ENCODE data around the gene HAUS7. TPM values are rescaled to one million over a fixed set of nuclear protein-coding genes. Genes with fewer than 3 reads are reported as not detected.
A peak's percentile ranks its signal among the peaks of the same experiment; 100 is the strongest.

Gene HAUS7
- total RNA-seq, 3 donors from 2014 or later: 19.0 to 26.2 (median 21.9) TPM

DNA sequence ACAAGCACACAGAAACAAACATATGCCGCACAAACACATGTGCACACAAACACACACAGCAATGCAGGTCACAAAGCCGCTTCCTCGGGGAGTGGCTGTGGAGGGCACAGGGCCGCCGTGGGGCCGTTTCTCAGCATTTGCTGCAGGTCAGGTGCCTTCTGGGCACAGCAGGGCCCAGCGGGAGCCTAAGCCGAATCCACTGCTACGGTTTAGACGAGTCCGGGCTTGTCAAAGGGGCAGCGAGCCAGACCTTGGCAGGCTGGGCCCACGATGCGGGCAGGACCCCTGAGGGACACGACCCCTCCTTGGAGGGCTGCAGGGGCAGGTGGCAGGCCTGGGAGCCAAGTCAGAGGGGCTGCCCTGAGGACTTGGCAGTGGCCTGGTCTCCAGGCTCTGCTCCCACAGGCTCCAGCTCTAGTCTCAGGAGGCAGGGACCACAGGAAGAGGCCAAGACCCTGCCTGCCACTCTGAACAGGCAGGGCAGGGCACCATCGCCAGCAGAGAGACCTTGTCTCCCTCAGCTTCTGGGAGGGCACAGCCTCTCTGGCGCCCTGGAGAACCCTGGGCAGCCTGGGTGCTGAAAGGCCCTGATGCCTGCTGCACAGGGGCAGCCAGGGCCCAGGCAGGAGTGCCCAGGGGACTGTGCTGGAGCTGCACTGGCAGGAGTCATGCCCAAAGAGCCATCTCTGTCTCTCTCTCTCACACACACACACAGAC lies 41.6 kb upstream of the HAUS7 start:
- intact Hi-C loops (cut with DNase I; ENCODE audit: low total_unique reads): loop anchor here (5.0 kb wide), 1 partner anchor 340 kb away; no protein-coding TSS in a partner anchor
- DNase-seq (ENCODE audit: low spot score in 2 of 2): no peak
- Histone ChIP-seq H3K4me3 (no peak overlapping the region), H3K27ac (no peak overlapping the region), H3K36me3 (no peaks in the 10 kb centered on the region), H3K27me3 (peaks cover 0 to 73% of the 10 kb centered on the region in 2 donors), H3K9me3 (no peaks in the 10 kb centered on the region), H3K4me1 (no peaks in the 10 kb centered on the region)
- no peak for TF ChIP-seq POLR2A (IDR thresholded peaks at IDR 0.05)
- no peak for TF ChIP-seq POLR2AphosphoS5 (IDR thresholded peaks at IDR 0.05)
- TF ChIP-seq, protein P1, sequence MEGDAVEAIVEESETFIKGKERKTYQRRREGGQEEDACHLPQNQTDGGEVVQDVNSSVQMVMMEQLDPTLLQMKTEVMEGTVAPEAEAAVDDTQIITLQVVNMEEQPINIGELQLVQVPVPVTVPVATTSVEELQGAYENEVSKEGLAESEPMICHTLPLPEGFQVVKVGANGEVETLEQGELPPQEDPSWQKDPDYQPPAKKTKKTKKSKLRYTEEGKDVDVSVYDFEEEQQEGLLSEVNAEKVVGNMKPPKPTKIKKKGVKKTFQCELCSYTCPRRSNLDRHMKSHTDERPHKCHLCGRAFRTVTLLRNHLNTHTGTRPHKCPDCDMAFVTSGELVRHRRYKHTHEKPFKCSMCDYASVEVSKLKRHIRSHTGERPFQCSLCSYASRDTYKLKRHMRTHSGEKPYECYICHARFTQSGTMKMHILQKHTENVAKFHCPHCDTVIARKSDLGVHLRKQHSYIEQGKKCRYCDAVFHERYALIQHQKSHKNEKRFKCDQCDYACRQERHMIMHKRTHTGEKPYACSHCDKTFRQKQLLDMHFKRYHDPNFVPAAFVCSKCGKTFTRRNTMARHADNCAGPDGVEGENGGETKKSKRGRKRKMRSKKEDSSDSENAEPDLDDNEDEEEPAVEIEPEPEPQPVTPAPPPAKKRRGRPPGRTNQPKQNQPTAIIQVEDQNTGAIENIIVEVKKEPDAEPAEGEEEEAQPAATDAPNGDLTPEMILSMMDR (IDR thresholded peaks at IDR 0.05): no peak

DNA sequence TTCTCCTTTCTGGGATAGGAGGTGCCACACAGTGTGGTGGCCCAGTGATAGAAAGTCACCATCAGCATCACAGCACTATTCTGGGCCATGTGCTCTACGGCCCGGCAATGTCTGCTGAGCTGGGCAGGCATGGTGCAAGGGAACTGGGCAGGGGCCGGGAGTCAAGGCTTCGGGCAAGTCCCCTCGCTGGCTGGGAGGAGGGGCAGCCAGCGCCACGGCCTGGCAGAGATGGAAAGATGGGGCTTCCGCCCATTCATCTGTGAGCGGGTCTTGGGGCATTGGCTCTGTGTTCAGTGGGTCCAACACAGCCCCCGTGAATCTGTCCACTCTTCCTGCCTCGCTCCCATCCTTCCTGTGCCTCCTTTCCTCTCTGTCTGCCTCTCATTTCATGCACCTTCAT lies 40.0 kb upstream of the HAUS7 start:
- DNase-seq (ENCODE audit: low spot score in 2 of 2): no peak
- no peak for TF ChIP-seq POLR2AphosphoS5 (IDR thresholded peaks at IDR 0.05)
- TF ChIP-seq POLR2A (IDR thresholded peaks at IDR 0.05): no peak
- TF ChIP-seq, protein P1 (IDR thresholded peaks at IDR 0.05): no peak
- H3K27ac ChIP-seq: no peak overlapping the region
- no peaks in the 10 kb centered on the region for H3K4me1 ChIP-seq
- no peaks in the 10 kb centered on the region for H3K9me3 ChIP-seq
- H3K27me3 ChIP-seq: peaks cover 0 to 73% of the 10 kb centered on the region in 2 donors
- no peaks in the 10 kb centered on the region for H3K36me3 ChIP-seq
- H3K4me3 ChIP-seq: no peak overlapping the region
- intact Hi-C loops (cut with DNase I; ENCODE audit: low total_unique reads): loop anchor here (5.0 kb wide), 1 partner anchor 338 kb away; no protein-coding TSS in a partner anchor

DNA sequence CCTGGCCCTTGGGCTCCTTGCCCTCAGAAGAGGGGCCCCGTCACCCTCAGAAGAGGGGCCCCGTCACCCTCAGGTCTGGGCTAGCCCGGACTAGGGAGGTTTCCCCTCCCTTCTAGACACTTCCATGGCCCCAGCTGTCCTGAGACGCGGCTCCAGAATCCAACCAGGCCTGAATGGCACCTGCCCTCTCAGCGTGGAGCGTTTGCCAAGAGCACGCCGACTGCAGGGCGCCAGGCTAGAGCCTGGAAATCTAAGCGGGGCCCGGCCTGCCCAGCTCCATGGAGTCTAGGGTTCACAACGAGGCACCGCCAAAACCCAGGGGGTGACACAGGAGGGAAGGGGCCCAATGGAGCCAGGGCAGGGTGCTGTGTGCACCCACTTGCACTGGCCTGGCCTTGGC lies 39.2 kb upstream of the HAUS7 start:
- TF ChIP-seq, protein P1 (IDR thresholded peaks at IDR 0.05): no peak
- TF ChIP-seq POLR2AphosphoS5 (IDR thresholded peaks at IDR 0.05) (no peak), POLR2A (IDR thresholded peaks at IDR 0.05) (no peak)

DNA sequence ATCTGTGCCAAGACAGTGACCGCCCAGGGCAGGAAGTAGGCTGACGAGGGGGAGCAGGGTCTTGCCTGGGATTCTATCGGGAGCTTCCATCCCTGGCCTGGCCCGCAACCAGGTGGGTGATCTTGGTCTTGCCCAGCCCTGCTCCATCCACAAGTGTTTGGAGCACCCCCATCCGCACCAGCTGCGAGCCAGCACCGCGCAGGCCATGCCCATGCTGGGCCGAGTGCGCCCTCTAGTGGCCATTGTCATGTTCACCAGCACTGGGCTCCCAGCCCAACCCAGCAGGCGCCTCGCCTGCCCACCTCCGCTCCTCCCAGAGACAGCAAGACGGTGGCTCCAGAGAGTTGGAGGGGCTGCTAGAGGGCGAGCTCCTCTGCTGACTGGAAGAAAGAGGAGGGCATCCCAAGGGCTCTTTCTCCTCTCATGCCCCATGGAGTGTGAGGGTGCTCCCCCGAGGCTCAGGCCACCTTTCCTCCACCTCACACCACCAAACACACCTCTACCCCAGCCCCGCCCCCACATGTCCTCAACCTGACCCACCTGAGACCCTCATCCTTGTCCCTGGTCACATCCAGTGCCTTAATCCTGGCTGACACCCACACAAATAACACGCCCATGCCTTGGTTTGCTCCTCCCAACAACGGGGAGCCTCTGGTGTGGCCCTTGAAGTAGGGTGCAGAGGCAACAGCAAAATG lies 37.3 kb upstream of the HAUS7 start:
- Histone ChIP-seq H3K9me3 (no peaks in the 10 kb centered on the region), H3K36me3 (no peaks in the 10 kb centered on the region), H3K27me3 (peaks cover 0 to 87% of the 10 kb centered on the region in 2 donors), H3K27ac (no peak overlapping the region), H3K4me3 (no peak overlapping the region), H3K4me1 (no peaks in the 10 kb centered on the region)
- intact Hi-C loops (cut with DNase I; ENCODE audit: low total_unique reads): no loop called here
- TF ChIP-seq, protein P1 (IDR thresholded peaks at IDR 0.05): peak; percentile 76 to 82 (median 76)
- TF ChIP-seq POLR2A (IDR thresholded peaks at IDR 0.05): no peak
- no peak for TF ChIP-seq POLR2AphosphoS5 (IDR thresholded peaks at IDR 0.05)
- peak; percentile 62 to 79 for DNase-seq (ENCODE audit: low spot score in 2 of 2)

More for the DNA sequence above, 39.2 kb upstream of the HAUS7 start:
- Histone ChIP-seq H3K27me3 (peaks cover 0 to 73% of the 10 kb centered on the region in 2 donors), H3K4me1 (no peaks in the 10 kb centered on the region), H3K36me3 (no peaks in the 10 kb centered on the region), H3K9me3 (no peaks in the 10 kb centered on the region), H3K4me3 (no peak overlapping the region), H3K27ac (no peak overlapping the region)
- DNase-seq (ENCODE audit: low spot score in 2 of 2): no peak
- intact Hi-C loops (cut with DNase I; ENCODE audit: low total_unique reads): no loop called here

DNA sequence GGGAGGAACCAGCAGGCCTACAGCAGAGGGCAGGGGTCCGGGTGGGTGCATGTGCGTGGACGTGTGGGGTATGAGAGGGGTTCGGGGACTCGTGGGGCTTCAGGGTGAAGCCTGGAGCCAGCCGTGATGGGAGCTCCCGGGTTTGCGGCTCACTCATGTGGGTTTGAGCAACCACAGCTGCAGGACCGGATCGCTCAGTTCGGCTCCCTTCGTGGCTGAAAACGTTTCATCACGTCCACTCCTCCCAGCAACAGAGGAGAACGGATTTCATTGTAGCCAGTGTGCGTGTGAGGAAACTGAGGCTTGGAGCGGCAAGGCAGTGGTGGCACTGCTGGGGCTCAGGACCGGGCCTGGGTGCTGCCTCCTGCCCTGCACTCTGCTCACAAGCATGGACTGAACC lies 35.0 kb upstream of the HAUS7 start:
- TF ChIP-seq, protein P1 (IDR thresholded peaks at IDR 0.05): no peak
- TF ChIP-seq POLR2AphosphoS5 (IDR thresholded peaks at IDR 0.05) (no peak), POLR2A (IDR thresholded peaks at IDR 0.05) (no peak)
- Histone ChIP-seq H3K9me3 (no peaks in the 10 kb centered on the region), H3K4me1 (no peaks in the 10 kb centered on the region), H3K27me3 (peaks cover 0 to 78% of the 10 kb centered on the region in 2 donors), H3K27ac (no peak overlapping the region), H3K36me3 (no peaks in the 10 kb centered on the region), H3K4me3 (no peak overlapping the region)
- intact Hi-C loops (cut with DNase I; ENCODE audit: low total_unique reads): no loop called here
- no peak for DNase-seq (ENCODE audit: low spot score in 2 of 2)

All from breast epithelium (tissue), 4 donors.